RWPE2 (cell line): ENCODE measurements around the gene PCF11.

ENCODE experiments used
- ATAC-seq: fragments of 200-7000 bp; cut with Tn5 transposase; 3 replicates; pipeline ENCODE4 v1.9.1; 2021; ENCODE audit warnings: low read depth
- DNase-seq: peaks from one replicate; pipeline ENCODE4 v3.0.0-alpha.2; 2020; ENCODE audit warnings: low spot score
- H3K27ac ChIP-seq: fragments of 450-650 bp; 2 replicates; pipeline ENCODE4 v1.5.1; 2017; ENCODE audit warnings: mild to moderate bottlenecking; ENCODE audit not compliant: poor library complexity, severe bottlenecking
- H3K27me3 ChIP-seq: fragments of 250-450 bp; sonication (Bioruptor Pico); 2 replicates; pipeline ENCODE4 v1.5.1; 2021; ENCODE audit warnings: mild to moderate bottlenecking, moderate library complexity; ENCODE audit not compliant: insufficient read depth, poor library complexity, severe bottlenecking
- H3K36me3 ChIP-seq: fragments of 250-450 bp; sonication (Bioruptor Pico); 2 replicates; pipeline ENCODE4 v1.5.1; 2020; ENCODE audit warnings: low read depth, mild to moderate bottlenecking, moderate library complexity
- H3K4me1 ChIP-seq: fragments of 250-450 bp; sonication (Bioruptor Pico); 2 replicates; pipeline ENCODE4 v1.5.1; 2021; ENCODE audit warnings: mild to moderate bottlenecking, moderate library complexity; ENCODE audit not compliant: insufficient read depth, poor library complexity, severe bottlenecking
- H3K4me3 ChIP-seq: fragments of 250-450 bp; sonication (Bioruptor Pico); 2 replicates; pipeline ENCODE4 v1.5.1; 2021; ENCODE audit warnings: mild to moderate bottlenecking, moderate library complexity; ENCODE audit not compliant: severe bottlenecking
- H3K9me3 ChIP-seq: fragments of 250-450 bp; sonication (Bioruptor Pico); 2 replicates; pipeline ENCODE4 v1.5.1; 2021; ENCODE audit warnings: mild to moderate bottlenecking, moderate library complexity; ENCODE audit not compliant: severe bottlenecking
- CTCF ChIP-seq: fragments of 450-650 bp; IDR thresholded peaks from one replicate; pipeline ENCODE4 v1.5.1; 2017; ENCODE audit warnings: mild to moderate bottlenecking, moderate library complexity; ENCODE audit not compliant: poor library complexity, severe bottlenecking

PCF11 gene

GRCh38 chr11:83222499-83222898, 65.6 kb downstream of the PCF11 start:
- no peak for TF ChIP-seq CTCF
- Histone ChIP-seq H3K4me3 (no peak overlapping the region), H3K4me1 (no peaks in the 10 kb centered on the region), H3K27ac (no peak overlapping the region), H3K9me3 (no peaks in the 10 kb centered on the region), H3K36me3 (no peaks in the 10 kb centered on the region), H3K27me3 (no peaks in the 10 kb centered on the region)
- ATAC-seq (no peak), DNase-seq (no peak)

- H3K36me3 ChIP-seq, result no peaks in the 10 kb centered on the region
- no peaks in the 10 kb centered on the region for H3K4me1 ChIP-seq
- DNase-seq (no peak), ATAC-seq (no peak)
- no peak overlapping the region for H3K4me3 ChIP-seq
- no peak overlapping the region for H3K27ac ChIP-seq
- TF ChIP-seq CTCF, result no peak
- H3K27me3 ChIP-seq, result no peaks in the 10 kb centered on the region
- no peaks in the 10 kb centered on the region for H3K9me3 ChIP-seq
Measured at GRCh38 chr11:83223457-83223856, 66.5 kb downstream of the PCF11 start.

GRCh38 chr11:83235825-83236224, 78.9 kb downstream of the PCF11 start:
- DNase-seq, result no peak
- ATAC-seq, result no peak
- Histone ChIP-seq H3K4me3 (no peak overlapping the region), H3K4me1 (no peaks in the 10 kb centered on the region), H3K9me3 (no peaks in the 10 kb centered on the region), H3K36me3 (no peaks in the 10 kb centered on the region), H3K27ac (no peak overlapping the region), H3K27me3 (no peaks in the 10 kb centered on the region)
- no peak for TF ChIP-seq CTCF
